Mesendoderm (in vitro differentiated cells): ENCODE results near the gene FCHO2.

Experiments
- DNase-seq: peaks from one replicate; pipeline ENCODE4 v3.0.0; 2013
- H2AK5ac ChIP-seq: 2 replicates; pipeline ENCODE4 v1.6.1; 2013; ENCODE audit warnings: low read length, inconsistent platforms
- H2BK120ac ChIP-seq: 2 replicates; pipeline ENCODE4 v1.6.1; 2013; ENCODE audit warnings: low read depth, mild to moderate bottlenecking, low read length, moderate library complexity, mixed read lengths
- H2BK15ac ChIP-seq: replicated peaks from 2 replicates; pipeline ENCODE4 v1.6.1; 2013; ENCODE audit warnings: low read depth, mild to moderate bottlenecking, moderate library complexity
- H2BK5ac ChIP-seq: 2 replicates; pipeline ENCODE4 v1.6.1; 2013; ENCODE audit warnings: low read length, inconsistent platforms
- H3K18ac ChIP-seq: 2 replicates; pipeline ENCODE4 v1.6.1; 2013; ENCODE audit warnings: mild to moderate bottlenecking, low read length, mixed read lengths
- H3K23ac ChIP-seq: one replicate; pipeline ENCODE4 v1.6.1; 2013; ENCODE audit warnings: low read length
- H3K27ac ChIP-seq: 2 replicates; pipeline ENCODE4 v1.5.1; 2013; ENCODE audit warnings: low read depth, mild to moderate bottlenecking, inconsistent platforms, low read length, moderate library complexity
- H3K27me3 ChIP-seq: 2 replicates; pipeline ENCODE4 v1.6.1; 2013; ENCODE audit warnings: low read length, control low read depth, mild to moderate bottlenecking, inconsistent platforms; ENCODE audit not compliant: insufficient read depth, poor library complexity
- H3K36me3 ChIP-seq: 2 replicates; pipeline ENCODE4 v1.6.1; 2013; ENCODE audit warnings: low read length, inconsistent platforms; ENCODE audit not compliant: control insufficient read depth, insufficient read depth
- H3K4ac ChIP-seq: one replicate; pipeline ENCODE4 v1.6.1; 2013; ENCODE audit warnings: low read depth, mild to moderate bottlenecking, low read length, moderate library complexity
- H3K4me1 ChIP-seq: 2 replicates; pipeline ENCODE4 v1.6.1; 2013; ENCODE audit warnings: low read depth, low read length, inconsistent platforms; ENCODE audit not compliant: control insufficient read depth
- H3K4me2 ChIP-seq: 2 replicates; pipeline ENCODE4 v1.6.1; 2013; ENCODE audit warnings: low read length
- H3K4me3 ChIP-seq: 2 replicates; pipeline ENCODE4 v1.5.1; 2013; ENCODE audit warnings: mild to moderate bottlenecking, low read length
- H3K56ac ChIP-seq: one replicate; pipeline ENCODE4 v1.6.1; 2013; ENCODE audit warnings: low read length
- H3K79me1 ChIP-seq: 2 replicates; pipeline ENCODE4 v1.6.1; 2013; ENCODE audit warnings: low read length, inconsistent platforms
- H3K79me2 ChIP-seq: 2 replicates; pipeline ENCODE4 v1.6.1; 2013; ENCODE audit warnings: mild to moderate bottlenecking, low read length; ENCODE audit not compliant: control insufficient read depth, insufficient read depth
- H3K9ac ChIP-seq: 2 replicates; pipeline ENCODE4 v1.6.1; 2013; ENCODE audit warnings: low read length, inconsistent platforms
- H4K5ac ChIP-seq: one replicate; pipeline ENCODE4 v1.6.1; 2013; ENCODE audit warnings: low read length
- H4K8ac ChIP-seq: one replicate; pipeline ENCODE4 v1.6.1; 2013; ENCODE audit warnings: low read depth, mild to moderate bottlenecking, control low read depth, low read length, moderate library complexity
- WGBS: extraction: QIAGEN DNeasy Blood & Tissue Kit; methylation state at CpG from one replicate; pipeline ENCODE4 v1.1.7; 2013; ENCODE audit warnings: low lambda C conversion rate, missing lambda C conversion rate; ENCODE audit not compliant: insufficient coverage; ENCODE audit errors: extremely low coverage; 5-methylcytosine and 5-hydroxymethylcytosine counted together

FCHO2 gene

DNA sequence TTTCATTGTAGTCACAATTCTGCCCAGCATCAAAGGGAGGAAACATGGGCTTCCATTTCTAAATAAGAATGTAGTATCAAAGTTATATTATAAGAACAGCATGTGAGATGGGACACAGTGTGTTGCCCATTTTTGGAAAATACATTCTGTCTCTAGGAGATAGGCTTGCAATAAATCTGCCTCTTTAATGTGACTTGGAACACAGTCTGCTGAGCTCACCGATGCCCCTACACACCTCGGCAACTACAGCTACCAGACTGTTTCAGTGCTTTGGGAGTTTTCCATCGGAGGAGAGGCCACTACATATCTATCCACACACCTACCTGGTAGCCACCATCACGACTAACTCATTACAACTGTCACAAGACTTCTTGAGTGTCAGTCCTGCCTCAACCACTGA is 18.9 kb upstream of the FCHO2 start:
- no peak overlapping the region for H3K18ac ChIP-seq
- H3K4me2 ChIP-seq = no peak overlapping the region
- no peak for DNase-seq
- no peaks in the 10 kb centered on the region for H3K79me1 ChIP-seq
- H2BK15ac ChIP-seq = no peak overlapping the region
- no peak overlapping the region for H3K9ac ChIP-seq
- no peak overlapping the region for H3K23ac ChIP-seq
- no peaks in the 10 kb centered on the region for H3K79me2 ChIP-seq
- H2BK5ac ChIP-seq = no peak overlapping the region
- no peak overlapping the region for H3K56ac ChIP-seq
- no peak overlapping the region for H3K4ac ChIP-seq
- H2AK5ac ChIP-seq = no peak overlapping the region
- no peaks in the 10 kb centered on the region for H3K27me3 ChIP-seq
- no peak overlapping the region for H4K8ac ChIP-seq
- H3K4me1 ChIP-seq = no peaks in the 10 kb centered on the region
- H4K5ac ChIP-seq = no peak overlapping the region
- no peak overlapping the region for H2BK120ac ChIP-seq
- H3K36me3 ChIP-seq = no peaks in the 10 kb centered on the region
- no peak overlapping the region for H3K4me3 ChIP-seq
- no peak overlapping the region for H3K27ac ChIP-seq
- no CpG with 5 or more reads among the region's 4 CpGs for WGBS

DNA sequence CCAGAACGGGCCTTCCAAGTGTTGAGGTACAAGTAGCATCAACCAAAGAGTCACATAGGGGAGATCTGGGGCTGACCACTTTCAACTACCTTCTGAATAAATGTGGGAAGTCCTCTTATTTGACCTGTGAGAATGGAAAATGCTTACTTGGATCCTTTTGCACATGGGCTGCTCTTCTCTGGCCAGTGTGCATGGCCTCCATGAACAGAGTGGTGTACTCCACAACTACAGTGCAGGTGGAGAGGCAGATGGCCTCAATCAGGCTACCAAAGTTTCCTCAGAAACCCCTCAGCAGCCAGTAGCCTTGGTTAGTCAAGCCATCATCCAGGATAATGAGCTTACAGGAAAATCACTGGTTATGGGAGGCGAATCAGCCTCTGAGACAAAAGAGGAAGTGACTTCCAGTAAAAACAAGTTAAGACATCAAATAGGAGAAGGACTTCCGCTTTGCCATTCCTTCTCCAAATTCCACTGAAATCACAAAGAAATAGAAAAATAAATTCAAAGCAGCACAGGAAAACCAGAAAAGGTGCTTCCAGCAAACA is 18.3 kb upstream of the FCHO2 start:
- Histone ChIP-seq H3K4ac (no peak overlapping the region), H3K18ac (no peak overlapping the region), H3K9ac (no peak overlapping the region), H4K8ac (no peak overlapping the region), H2AK5ac (no peak overlapping the region), H3K79me1 (no peaks in the 10 kb centered on the region), H3K36me3 (no peaks in the 10 kb centered on the region), H3K4me3 (no peak overlapping the region), H3K79me2 (no peaks in the 10 kb centered on the region), H4K5ac (no peak overlapping the region), H2BK120ac (no peak overlapping the region), H3K4me1 (no peaks in the 10 kb centered on the region), H3K4me2 (no peak overlapping the region), H3K56ac (no peak overlapping the region), H3K23ac (no peak overlapping the region), H2BK15ac (no peak overlapping the region), H3K27me3 (no peaks in the 10 kb centered on the region), H3K27ac (no peak overlapping the region), H2BK5ac (no peak overlapping the region)
- no CpG with 5 or more reads among the region's 3 CpGs for WGBS
- DNase-seq = no peak

DNA sequence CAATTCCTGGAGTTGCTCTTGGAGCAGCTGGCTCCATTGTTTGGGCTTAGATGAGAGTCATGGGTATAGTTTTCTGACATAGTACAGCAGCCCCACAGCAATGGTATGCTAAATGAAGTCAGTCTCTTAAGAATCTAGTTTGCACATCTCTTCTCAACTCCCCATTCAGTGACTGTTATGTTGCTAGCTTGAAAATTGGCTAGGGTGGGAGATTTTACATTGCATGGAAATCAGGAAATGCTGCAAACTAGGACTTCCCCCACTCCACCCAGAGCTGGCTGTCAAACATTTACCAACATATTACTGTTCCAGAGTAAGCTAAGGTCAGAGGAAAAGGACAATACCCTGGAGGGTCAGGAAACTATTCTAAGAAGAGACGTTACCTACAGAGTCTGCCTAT is 17.6 kb upstream of the FCHO2 start:
- Histone ChIP-seq H3K27ac (no peak overlapping the region), H2BK15ac (no peak overlapping the region), H4K5ac (no peak overlapping the region), H3K27me3 (no peaks in the 10 kb centered on the region), H3K4me1 (no peaks in the 10 kb centered on the region), H3K9ac (no peak overlapping the region), H3K4me2 (no peak overlapping the region), H3K56ac (no peak overlapping the region), H3K4ac (no peak overlapping the region), H2BK120ac (no peak overlapping the region), H3K4me3 (no peak overlapping the region), H3K23ac (no peak overlapping the region), H2BK5ac (no peak overlapping the region), H3K18ac (no peak overlapping the region), H4K8ac (no peak overlapping the region), H2AK5ac (no peak overlapping the region), H3K36me3 (no peaks in the 10 kb centered on the region), H3K79me2 (no peaks in the 10 kb centered on the region), H3K79me1 (no peaks in the 10 kb centered on the region)
- no peak for DNase-seq
- WGBS = no CpG with 5 or more reads among the region's 1 CpG

DNA sequence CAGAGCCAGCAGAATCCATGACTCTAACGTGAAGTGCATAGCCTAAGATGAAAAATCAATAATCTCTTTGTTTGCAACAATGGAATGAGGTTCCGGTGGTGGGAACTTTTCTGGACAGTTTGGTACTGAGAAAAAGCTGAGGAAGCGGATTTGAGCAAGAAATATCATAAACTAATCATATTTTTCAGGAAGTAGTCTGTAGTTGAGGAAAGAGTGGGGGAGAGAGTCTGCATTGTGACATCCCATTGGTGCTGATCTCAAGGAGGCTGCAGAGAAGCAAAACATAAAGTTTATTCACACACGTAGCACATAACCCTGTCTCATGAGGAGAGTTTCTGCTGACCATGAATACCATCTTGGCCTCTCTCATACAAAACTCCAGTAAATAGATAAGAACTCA is 15.8 kb upstream of the FCHO2 start:
- H3K27me3 ChIP-seq = no peaks in the 10 kb centered on the region
- H3K79me1 ChIP-seq = no peaks in the 10 kb centered on the region
- H3K9ac ChIP-seq = no peak overlapping the region
- WGBS = no CpG with 5 or more reads among the region's 4 CpGs
- H3K27ac ChIP-seq = no peak overlapping the region
- H3K4me3 ChIP-seq = no peak overlapping the region
- H4K5ac ChIP-seq = no peak overlapping the region
- no peak overlapping the region for H4K8ac ChIP-seq
- no peaks in the 10 kb centered on the region for H3K36me3 ChIP-seq
- no peak overlapping the region for H2BK15ac ChIP-seq
- H3K4me1 ChIP-seq = no peaks in the 10 kb centered on the region
- H3K56ac ChIP-seq = no peak overlapping the region
- no peaks in the 10 kb centered on the region for H3K79me2 ChIP-seq
- H3K18ac ChIP-seq = no peak overlapping the region
- H2BK120ac ChIP-seq = no peak overlapping the region
- H2BK5ac ChIP-seq = no peak overlapping the region
- no peak overlapping the region for H2AK5ac ChIP-seq
- DNase-seq = no peak
- no peak overlapping the region for H3K4me2 ChIP-seq
- no peak overlapping the region for H3K4ac ChIP-seq
- H3K23ac ChIP-seq = no peak overlapping the region

DNA sequence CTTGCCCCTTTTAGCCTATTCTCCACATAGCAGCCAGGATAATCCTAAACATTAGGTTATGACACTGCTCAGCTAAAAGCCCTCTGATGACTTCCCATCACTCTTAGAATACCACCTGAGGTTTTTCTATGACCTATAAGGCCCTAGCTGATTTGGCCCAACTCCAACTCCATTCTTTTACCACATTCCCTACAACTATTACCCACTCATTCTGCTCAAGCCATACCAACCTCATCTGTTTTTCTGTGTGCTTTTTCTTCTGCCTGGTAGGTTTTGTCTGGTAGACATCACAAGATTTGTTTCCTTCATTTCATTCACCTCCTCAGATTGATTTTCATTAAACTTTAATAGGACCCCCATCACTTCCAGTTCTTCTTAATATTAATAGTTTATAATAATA is 12.5 kb upstream of the FCHO2 start:
- no peak overlapping the region for H2AK5ac ChIP-seq
- H2BK5ac ChIP-seq = no peak overlapping the region
- H3K27ac ChIP-seq = no peak overlapping the region
- DNase-seq = no peak
- H4K5ac ChIP-seq = no peak overlapping the region
- no peak overlapping the region for H2BK15ac ChIP-seq
- H3K9ac ChIP-seq = no peak overlapping the region
- H3K4ac ChIP-seq = no peak overlapping the region
- H3K4me1 ChIP-seq = no peaks in the 10 kb centered on the region
- no peak overlapping the region for H2BK120ac ChIP-seq
- H3K56ac ChIP-seq = no peak overlapping the region
- H3K4me3 ChIP-seq = no peak overlapping the region
- no peak overlapping the region for H3K23ac ChIP-seq
- no peaks in the 10 kb centered on the region for H3K36me3 ChIP-seq
- no peaks in the 10 kb centered on the region for H3K27me3 ChIP-seq
- H3K18ac ChIP-seq = no peak overlapping the region
- H3K4me2 ChIP-seq = no peak overlapping the region
- no peaks in the 10 kb centered on the region for H3K79me2 ChIP-seq
- H3K79me1 ChIP-seq = no peaks in the 10 kb centered on the region
- H4K8ac ChIP-seq = no peak overlapping the region

DNA sequence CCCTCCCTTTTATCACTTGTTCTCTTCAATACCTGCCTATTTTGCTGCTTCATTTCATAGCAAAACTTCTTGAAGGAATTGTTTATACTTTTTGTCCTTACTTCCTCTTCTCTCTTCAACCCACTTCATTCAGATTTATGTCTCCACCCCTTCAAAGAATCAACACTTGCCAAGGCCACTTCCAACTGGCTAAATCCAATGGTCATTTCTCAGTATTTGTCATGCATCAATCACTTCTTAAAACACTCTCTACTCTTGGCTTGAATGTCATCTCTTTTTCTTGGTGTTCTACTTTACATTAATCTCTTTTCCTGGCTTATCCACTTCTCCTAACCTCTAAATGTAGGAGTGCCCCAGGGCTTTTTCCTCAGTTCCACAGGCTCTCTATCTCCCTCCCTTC is 8.3 kb upstream of the FCHO2 start:
- no peaks in the 10 kb centered on the region for H3K36me3 ChIP-seq
- no peak overlapping the region for H3K4ac ChIP-seq
- no peaks in the 10 kb centered on the region for H3K79me1 ChIP-seq
- no peak overlapping the region for H3K56ac ChIP-seq
- H2BK120ac ChIP-seq = no peak overlapping the region
- H3K4me3 ChIP-seq = no peak overlapping the region
- no peak overlapping the region for H4K8ac ChIP-seq
- H2BK5ac ChIP-seq = no peak overlapping the region
- no peaks in the 10 kb centered on the region for H3K79me2 ChIP-seq
- no peak overlapping the region for H3K18ac ChIP-seq
- no peak overlapping the region for H2BK15ac ChIP-seq
- H3K4me1 ChIP-seq = no peaks in the 10 kb centered on the region
- no peak for DNase-seq
- no peaks in the 10 kb centered on the region for H3K27me3 ChIP-seq
- H3K4me2 ChIP-seq = no peak overlapping the region
- H2AK5ac ChIP-seq = no peak overlapping the region
- no peak overlapping the region for H4K5ac ChIP-seq
- H3K27ac ChIP-seq = no peak overlapping the region
- H3K23ac ChIP-seq = no peak overlapping the region
- H3K9ac ChIP-seq = no peak overlapping the region
